ENCODE data around the gene TNKS2.

The TNKS2 gene

DNA sequence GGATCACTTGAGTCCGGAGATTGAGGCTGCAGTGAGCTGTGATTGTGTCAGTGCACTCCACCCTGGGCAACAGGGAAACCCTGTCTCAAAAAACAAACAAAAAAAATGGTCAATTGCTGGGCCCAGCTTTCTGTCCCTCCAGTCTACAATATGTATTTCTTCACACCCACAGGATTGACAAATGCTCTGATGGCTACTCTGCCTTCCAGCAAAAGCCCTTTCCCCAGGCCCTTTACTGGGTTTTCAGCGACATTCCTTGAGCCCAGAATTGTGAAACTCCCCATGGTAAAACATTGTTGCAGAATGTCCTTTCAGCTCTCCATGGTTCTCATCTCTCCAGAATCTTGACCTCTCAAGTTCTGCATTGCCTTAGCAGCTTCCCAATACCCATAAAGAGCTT lies 23.7 kb upstream of the TNKS2 start:
- no peaks in the 10 kb centered on the region for H3K36me3 ChIP-seq
- intact Hi-C loops (cut with DNase I; ENCODE audit: low total_unique reads) = no loop called here
- TF ChIP-seq, protein P1, sequence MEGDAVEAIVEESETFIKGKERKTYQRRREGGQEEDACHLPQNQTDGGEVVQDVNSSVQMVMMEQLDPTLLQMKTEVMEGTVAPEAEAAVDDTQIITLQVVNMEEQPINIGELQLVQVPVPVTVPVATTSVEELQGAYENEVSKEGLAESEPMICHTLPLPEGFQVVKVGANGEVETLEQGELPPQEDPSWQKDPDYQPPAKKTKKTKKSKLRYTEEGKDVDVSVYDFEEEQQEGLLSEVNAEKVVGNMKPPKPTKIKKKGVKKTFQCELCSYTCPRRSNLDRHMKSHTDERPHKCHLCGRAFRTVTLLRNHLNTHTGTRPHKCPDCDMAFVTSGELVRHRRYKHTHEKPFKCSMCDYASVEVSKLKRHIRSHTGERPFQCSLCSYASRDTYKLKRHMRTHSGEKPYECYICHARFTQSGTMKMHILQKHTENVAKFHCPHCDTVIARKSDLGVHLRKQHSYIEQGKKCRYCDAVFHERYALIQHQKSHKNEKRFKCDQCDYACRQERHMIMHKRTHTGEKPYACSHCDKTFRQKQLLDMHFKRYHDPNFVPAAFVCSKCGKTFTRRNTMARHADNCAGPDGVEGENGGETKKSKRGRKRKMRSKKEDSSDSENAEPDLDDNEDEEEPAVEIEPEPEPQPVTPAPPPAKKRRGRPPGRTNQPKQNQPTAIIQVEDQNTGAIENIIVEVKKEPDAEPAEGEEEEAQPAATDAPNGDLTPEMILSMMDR (IDR thresholded peaks at IDR 0.05) = no peak

DNA sequence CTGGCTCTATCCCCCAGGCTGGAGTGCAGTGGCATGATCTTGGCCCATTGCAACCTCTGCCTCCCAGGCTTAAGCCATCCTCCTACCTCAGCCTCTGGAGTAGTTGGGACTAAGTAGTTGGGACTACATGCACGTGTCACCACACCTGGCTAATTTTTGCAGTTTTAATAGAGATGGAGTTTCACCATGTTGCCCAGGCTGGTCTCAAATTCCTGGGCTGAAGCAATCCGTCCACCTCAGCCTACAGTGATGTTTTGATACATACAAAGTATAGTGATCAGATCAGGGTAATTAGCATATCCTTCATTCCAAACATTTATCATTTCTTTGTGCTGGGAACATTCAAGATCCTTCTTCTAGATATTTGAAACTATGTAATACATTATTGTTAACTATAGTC lies 22.5 kb upstream of the TNKS2 start:
- TF ChIP-seq, protein P1 (IDR thresholded peaks at IDR 0.05) = no peak
- no peak for DNase-seq
- Histone ChIP-seq H3K9me3 (no peaks in the 10 kb centered on the region), H3K4me3 (no peak overlapping the region), H3K4me1 (no peaks in the 10 kb centered on the region), H3K27me3 (peaks cover 0 to 13% of the 10 kb centered on the region in 2 donors), H3K36me3 (no peaks in the 10 kb centered on the region), H3K27ac (no peak overlapping the region)
- intact Hi-C loops (cut with DNase I; ENCODE audit: low total_unique reads) = no loop called here

More for the DNA sequence above, 23.7 kb upstream of the TNKS2 start:
- Histone ChIP-seq H3K27ac (no peak overlapping the region), H3K4me3 (no peak overlapping the region), H3K4me1 (no peaks in the 10 kb centered on the region), H3K9me3 (no peaks in the 10 kb centered on the region), H3K27me3 (peaks cover 0 to 13% of the 10 kb centered on the region in 2 donors)
- no peak for DNase-seq

DNA sequence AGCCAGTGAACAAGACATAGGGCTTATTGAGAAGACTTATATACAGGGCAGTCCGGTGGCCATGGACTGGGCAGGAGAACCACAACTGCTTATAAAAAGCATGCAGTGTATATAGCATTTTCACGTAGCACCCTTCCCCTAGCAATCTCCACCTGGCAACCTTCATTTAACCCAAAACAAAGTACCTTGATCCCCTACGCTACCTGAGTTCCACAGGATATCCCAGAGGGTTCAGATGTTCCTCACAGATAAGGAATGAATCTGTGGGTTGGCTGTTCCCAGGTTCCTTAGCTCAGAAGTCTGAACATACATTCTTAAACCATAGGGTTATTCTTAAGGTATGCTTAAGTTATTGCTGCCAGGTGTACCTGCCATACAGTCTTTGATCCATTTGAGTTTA lies 22.0 kb upstream of the TNKS2 start:
- intact Hi-C loops (cut with DNase I; ENCODE audit: low total_unique reads) = no loop called here
- Histone ChIP-seq H3K4me3 (no peak overlapping the region), H3K4me1 (no peaks in the 10 kb centered on the region), H3K27ac (no peak overlapping the region), H3K27me3 (peaks cover 0 to 13% of the 10 kb centered on the region in 2 donors), H3K36me3 (no peaks in the 10 kb centered on the region), H3K9me3 (no peaks in the 10 kb centered on the region)
- TF ChIP-seq, protein P1 (IDR thresholded peaks at IDR 0.05) = no peak
- DNase-seq = no peak

DNA sequence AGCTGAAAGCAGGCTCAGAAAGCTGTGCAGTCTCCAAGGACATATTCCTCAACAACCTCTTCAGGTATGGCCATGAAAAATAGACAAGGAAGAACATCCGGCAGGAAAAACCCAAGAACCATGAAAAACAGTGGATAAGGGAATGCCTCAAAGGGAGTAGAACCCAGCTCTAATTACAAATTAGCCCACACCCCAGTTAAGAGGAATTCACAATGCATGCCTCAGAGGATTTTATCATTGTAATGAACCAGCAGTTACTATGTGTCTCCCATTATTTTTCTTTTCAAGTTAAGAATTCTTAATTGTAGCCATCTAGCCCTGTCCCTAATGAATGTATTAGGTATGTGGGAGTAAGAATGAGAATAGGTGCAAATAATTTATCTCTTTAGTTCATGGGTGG lies 19.7 kb upstream of the TNKS2 start:
- Histone ChIP-seq H3K9me3 (no peaks in the 10 kb centered on the region), H3K36me3 (no peaks in the 10 kb centered on the region), H3K27me3 (peaks cover 0 to 13% of the 10 kb centered on the region in 2 donors), H3K27ac (no peak overlapping the region), H3K4me1 (no peaks in the 10 kb centered on the region), H3K4me3 (no peak overlapping the region)
- DNase-seq = no peak
- TF ChIP-seq, protein P1 (IDR thresholded peaks at IDR 0.05) = no peak
- intact Hi-C loops (cut with DNase I; ENCODE audit: low total_unique reads) = no loop called here

DNA sequence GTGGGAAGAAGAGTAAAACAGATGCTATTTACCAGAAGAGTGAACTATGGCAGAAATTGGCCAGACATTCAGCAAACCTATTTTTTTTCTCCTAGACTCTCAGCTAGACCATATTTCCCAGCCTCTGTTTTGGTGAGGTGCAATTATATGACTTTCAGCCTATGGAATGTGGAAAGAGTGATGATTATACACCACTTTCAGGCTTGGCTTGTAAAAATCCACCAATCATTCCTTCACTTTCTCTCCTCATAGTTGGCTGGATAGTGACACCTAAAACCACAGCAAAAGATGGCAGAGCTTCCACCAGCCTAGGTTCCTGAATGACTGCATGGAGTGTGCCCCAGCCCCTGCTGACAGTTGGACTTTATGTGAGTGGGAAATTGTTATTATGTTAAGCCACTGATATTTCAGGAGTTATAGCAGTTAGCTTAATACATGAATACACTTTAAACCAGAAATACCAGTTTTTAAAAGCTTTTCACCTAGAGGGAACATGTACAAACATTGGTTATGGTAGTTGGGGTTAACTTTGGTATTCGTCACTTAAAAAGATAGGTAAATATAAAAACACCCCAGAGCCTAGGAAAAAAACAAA lies 19.1 kb upstream of the TNKS2 start:
- Histone ChIP-seq H3K4me1 (no peaks in the 10 kb centered on the region), H3K36me3 (no peaks in the 10 kb centered on the region), H3K4me3 (no peak overlapping the region), H3K27ac (no peak overlapping the region), H3K9me3 (no peaks in the 10 kb centered on the region), H3K27me3 (peaks cover 0 to 13% of the 10 kb centered on the region in 2 donors)
- no peak for DNase-seq
- intact Hi-C loops (cut with DNase I; ENCODE audit: low total_unique reads) = no loop called here
- TF ChIP-seq, protein P1 (IDR thresholded peaks at IDR 0.05) = no peak

DNA sequence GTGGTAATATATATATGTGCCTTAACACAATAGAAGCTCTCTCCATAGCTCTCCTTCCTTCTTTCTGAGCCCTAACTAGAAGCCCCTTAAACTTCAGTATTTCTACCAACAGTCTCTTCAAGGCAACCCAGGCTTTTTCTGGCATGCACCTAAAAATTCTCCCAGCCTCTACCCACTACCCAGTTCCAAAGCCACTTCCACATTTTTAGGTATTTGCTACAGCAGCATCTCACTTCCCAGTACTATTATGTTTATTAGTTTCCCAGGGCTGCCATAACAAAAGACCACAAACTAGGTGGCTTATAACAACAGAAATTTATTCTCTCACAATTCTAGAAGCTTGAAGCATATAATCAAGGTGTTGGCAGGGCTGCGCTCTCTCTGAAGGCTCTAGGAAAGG lies 15.7 kb upstream of the TNKS2 start:
- H3K36me3 ChIP-seq = no peaks in the 10 kb centered on the region
- intact Hi-C loops (cut with DNase I; ENCODE audit: low total_unique reads) = no loop called here
- no peak for DNase-seq
- H3K9me3 ChIP-seq = no peaks in the 10 kb centered on the region
- no peak overlapping the region for H3K4me3 ChIP-seq
- no peaks in the 10 kb centered on the region for H3K27me3 ChIP-seq
- H3K27ac ChIP-seq = no peak overlapping the region
- TF ChIP-seq, protein P1 (IDR thresholded peaks at IDR 0.05) = no peak
- H3K4me1 ChIP-seq = no peaks in the 10 kb centered on the region

All from tibial artery (tissue), 4 donors.